Measurements from ENCODE around the gene PLAU.
"Not testable (repeated sequence)": the region's sequence is repeated elsewhere in the genome, so short reads cannot be mapped to it uniquely, and the experiment has no call there.

PLAU gene

GRCh38 chr10:73922007-73922863 lies 11.3 kb downstream of the PLAU start:
- no peak for DNase-seq (ENCODE audit: low read depth)

GRCh38 chr10:73922864-73923133 lies 11.9 kb downstream of the PLAU start:
- DNase-seq (ENCODE audit: low read depth), result no peak

GRCh38 chr10:73923935-73924598 lies 13.1 kb downstream of the PLAU start:
- DNase-seq (ENCODE audit: low read depth), result no peak

GRCh38 chr10:73924935-73925334 lies 14.0 kb downstream of the PLAU start:
- no peak for DNase-seq (ENCODE audit: low read depth)

- no peak for DNase-seq (ENCODE audit: low read depth)
Measured at GRCh38 chr10:73925539-73925938, 14.6 kb downstream of the PLAU start.

GRCh38 chr10:73926152-73926764 lies 15.3 kb downstream of the PLAU start:
- no peak for DNase-seq (ENCODE audit: low read depth)

- not testable (repeated sequence) for DNase-seq (ENCODE audit: low read depth)
Measured at GRCh38 chr10:73930630-73931327, 19.8 kb downstream of the PLAU start.

- DNase-seq (ENCODE audit: low read depth), result peak; percentile 44
Measured at GRCh38 chr10:73931767-73932619, 21.1 kb downstream of the PLAU start.

GRCh38 chr10:73932620-73933112 lies 21.7 kb downstream of the PLAU start:
- no peak for DNase-seq (ENCODE audit: low read depth)

- no peak for DNase-seq (ENCODE audit: low read depth)
Measured at GRCh38 chr10:73934074-73934473, 23.1 kb downstream of the PLAU start.

GRCh38 chr10:73935895-73936294 lies 25.0 kb downstream of the PLAU start:
- DNase-seq (ENCODE audit: low read depth), result no peak

GRCh38 chr10:73937333-73938043 lies 26.6 kb downstream of the PLAU start:
- DNase-seq (ENCODE audit: low read depth), result no peak

GRCh38 chr10:73940634-73941221 lies 29.8 kb downstream of the PLAU start:
- peak; percentile 82 for DNase-seq (ENCODE audit: low read depth)

GRCh38 chr10:73941300-73941699 lies 30.4 kb downstream of the PLAU start:
- no peak for DNase-seq (ENCODE audit: low read depth)

GRCh38 chr10:73944356-73945100 lies 33.6 kb downstream of the PLAU start:
- no peak for DNase-seq (ENCODE audit: low read depth)

- no peak for DNase-seq (ENCODE audit: low read depth)
Measured at GRCh38 chr10:73946253-73947145, 35.6 kb downstream of the PLAU start.

- DNase-seq (ENCODE audit: low read depth), result no peak
Measured at GRCh38 chr10:73948947-73949633, 38.2 kb downstream of the PLAU start.
